ENCODE data around the gene TCF7L1. TPM values are rescaled to one million over a fixed set of nuclear protein-coding genes. Genes with fewer than 3 reads are reported as not detected.
A peak's percentile ranks its signal among the peaks of the same experiment; 100 is the strongest.

TCF7L1 gene
- total RNA-seq, 1 donor from 2014 or later = 4.2 TPM

- DNase-seq (ENCODE audit: low read depth in 2 of 2) = no peak
Measured at GRCh38 chr2:85251070-85251616, 118.0 kb downstream of the TCF7L1 start.

DNA sequence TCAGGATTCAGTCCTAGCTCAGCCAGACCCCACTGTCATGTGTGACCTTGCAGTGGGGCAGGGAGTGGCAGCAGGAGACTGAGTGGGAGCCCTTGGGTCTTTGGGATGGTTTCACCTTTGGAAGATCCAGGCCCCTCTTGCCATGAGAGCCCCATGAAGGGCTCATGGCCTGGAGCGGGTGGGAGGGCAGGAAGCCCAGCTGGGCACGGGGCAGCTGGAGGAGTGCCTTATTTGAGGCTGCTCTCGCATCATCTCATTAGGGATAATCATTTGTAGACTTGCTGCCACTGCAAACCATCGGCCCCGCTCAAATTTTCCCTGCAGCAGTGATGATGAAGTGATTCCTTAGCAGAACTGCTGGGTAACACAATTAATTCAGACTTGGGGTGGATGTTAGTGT is 120.7 kb downstream of the TCF7L1 start:
- no peak for DNase-seq (ENCODE audit: low read depth in 2 of 2)

DNA sequence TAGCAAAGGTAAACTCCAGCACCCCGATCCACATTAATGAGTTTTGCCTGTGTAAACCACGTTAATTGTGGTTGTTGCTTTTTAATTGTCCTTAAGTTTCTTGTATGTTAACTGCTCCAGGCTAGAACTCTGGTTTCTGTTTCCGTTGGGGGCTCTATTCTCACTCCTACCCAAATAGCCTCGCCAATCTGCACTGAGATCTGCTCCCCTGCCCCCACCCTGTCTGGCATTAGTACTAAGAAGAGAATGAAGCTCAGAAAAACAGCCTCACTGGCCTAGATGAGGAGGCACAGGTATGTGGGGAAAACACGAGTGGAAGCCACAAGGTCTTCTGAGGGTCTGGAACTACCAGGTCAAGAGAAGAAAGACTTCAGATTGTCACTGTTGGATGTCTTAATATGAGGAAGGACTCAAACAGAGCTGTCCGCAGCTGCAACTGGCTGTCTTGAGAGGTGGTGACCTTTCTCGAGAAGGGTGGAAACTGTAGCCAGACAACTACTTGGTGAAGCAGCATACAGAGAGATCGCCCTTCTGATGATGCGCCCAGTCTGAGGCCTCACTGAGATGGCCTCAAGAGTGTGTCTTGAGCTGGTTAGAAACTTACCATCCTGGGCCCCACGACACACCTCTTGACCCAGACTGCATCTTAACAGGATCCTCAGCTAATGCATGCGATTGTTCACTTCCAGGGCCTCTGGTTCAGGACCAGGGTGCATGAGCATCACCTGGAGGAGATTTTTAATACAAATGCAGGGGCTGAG is 121.5 kb downstream of the TCF7L1 start:
- no peak for DNase-seq (ENCODE audit: low read depth in 2 of 2)

DNA sequence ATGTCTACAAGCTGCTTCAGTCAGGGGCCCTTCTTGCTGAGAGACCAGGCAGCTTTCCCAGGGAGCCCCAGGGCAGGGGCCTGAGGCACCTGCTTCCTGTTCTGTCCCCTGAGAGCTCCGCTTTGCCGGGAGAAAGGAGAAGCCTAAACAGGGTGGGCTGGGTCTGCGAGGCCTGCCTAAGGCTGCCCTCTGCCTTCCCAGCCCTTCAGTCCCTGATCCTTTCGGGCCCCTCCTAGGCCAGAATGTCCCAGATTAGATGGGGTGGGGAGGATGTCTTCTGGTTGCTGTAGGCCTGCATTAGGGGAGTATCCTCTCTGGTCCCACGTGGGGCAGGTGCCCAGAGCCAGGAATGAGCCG is 122.2 kb downstream of the TCF7L1 start:
- no peak for DNase-seq (ENCODE audit: low read depth in 2 of 2)

GRCh38 chr2:85255813-85256594 is 122.8 kb downstream of the TCF7L1 start:
- DNase-seq (ENCODE audit: low read depth in 2 of 2) = peak in 1 of 2 donors; percentile 32

- peak; percentile 77 to 90 for DNase-seq (ENCODE audit: low read depth in 2 of 2)
Measured at GRCh38 chr2:85257359-85257969, 124.3 kb downstream of the TCF7L1 start.

DNA sequence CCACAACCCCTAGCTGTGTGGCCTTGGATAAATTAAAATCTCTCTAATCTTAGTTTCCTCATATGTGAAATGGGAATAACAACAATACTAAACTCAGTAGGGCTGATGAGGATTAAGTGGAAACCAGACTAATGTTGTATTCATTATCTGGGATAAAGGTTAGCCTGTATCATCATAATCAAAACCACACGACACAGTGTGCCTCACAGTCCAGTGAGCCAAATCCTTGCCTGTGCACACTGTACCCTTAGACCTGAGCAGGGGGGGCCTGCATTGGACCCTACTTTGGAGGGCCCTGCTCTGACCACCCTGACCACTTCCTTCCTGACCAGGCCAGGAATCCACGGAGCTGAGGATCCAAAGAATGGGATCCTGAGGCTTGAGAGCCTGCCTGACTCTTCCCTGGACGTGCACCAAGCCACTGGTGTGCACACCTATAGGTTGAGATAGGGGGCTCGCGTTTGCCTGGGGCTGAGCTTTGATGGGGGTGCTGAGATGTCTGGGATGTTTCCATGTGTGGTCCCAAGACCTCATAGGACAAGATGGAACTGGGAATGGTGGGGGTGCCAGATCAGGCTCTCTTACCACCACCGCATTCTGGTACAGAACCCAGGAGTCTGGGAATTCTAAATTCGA is 124.9 kb downstream of the TCF7L1 start:
- DNase-seq (ENCODE audit: low read depth in 2 of 2) = no peak

DNA sequence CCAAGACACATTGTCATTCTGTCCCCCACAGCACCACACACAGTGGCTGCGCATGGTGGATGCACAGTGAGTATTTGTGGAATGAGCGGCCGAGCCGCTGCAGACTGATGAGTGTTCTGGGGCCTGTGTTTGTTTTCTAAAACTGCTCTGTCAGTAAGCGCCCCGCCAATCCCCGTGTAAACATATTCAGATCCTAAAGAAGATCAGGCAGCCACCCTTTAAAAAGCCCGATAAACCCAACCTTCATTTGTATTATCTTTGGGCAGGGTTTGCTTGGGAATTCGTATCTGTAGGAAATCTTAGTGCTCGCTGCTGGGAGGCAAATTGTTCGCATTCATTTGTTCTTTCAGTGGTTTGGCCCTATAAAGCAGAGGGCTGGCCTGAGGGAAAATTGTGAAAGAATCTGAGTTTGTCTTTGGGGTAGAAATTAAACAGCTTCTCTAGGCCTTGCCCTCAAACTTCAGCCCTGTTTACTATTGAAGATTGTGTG is 126.0 kb downstream of the TCF7L1 start:
- DNase-seq (ENCODE audit: low read depth in 2 of 2) = no peak

DNA sequence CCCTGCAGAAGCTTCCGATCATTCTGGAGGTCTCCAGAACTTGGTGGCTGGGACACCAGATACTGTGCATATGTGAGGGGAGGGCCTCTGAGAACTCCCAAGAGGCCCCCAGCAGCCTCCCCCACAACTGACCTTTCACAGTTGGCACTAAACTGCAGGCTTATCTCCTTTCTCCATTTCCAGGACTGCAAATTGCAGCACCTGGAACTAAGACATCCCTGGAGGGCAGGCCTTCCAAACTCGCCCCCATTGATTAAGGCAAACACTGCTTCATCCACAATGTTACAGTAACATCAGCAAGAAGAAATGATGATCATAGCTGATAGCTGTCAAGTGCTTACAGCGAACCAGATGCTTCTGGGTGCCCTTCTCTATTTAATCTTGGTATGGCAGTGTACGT is 126.7 kb downstream of the TCF7L1 start:
- DNase-seq (ENCODE audit: low read depth in 2 of 2) = no peak

GRCh38 chr2:85263591-85263990 is 130.4 kb downstream of the TCF7L1 start:
- DNase-seq (ENCODE audit: low read depth in 2 of 2) = no peak

- DNase-seq (ENCODE audit: low read depth in 2 of 2) = peak; percentile 53 to 69
Measured at GRCh38 chr2:85264471-85264870, 131.3 kb downstream of the TCF7L1 start.

DNA sequence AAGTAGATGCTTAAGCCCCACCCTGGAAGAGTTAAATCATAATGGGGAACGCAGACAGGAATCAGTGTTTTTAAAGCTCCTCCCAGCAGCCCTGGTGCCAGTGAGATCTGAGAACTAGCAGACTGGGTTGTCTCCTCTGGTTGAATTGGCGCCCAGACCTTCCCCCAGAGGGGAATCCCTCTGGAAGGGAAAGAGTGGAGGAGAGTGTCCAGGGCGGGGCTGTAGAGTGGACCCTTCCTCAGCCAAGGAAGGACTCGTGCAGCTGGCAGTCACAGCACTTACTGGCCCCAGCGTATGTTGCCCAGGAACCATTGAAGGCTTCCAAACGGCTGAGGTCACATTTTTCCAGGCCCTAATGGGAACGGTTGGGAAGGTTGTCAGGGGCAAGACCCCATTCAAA is 132.1 kb downstream of the TCF7L1 start:
- DNase-seq (ENCODE audit: low read depth in 2 of 2) = peak in 1 of 2 donors; percentile 18

DNA sequence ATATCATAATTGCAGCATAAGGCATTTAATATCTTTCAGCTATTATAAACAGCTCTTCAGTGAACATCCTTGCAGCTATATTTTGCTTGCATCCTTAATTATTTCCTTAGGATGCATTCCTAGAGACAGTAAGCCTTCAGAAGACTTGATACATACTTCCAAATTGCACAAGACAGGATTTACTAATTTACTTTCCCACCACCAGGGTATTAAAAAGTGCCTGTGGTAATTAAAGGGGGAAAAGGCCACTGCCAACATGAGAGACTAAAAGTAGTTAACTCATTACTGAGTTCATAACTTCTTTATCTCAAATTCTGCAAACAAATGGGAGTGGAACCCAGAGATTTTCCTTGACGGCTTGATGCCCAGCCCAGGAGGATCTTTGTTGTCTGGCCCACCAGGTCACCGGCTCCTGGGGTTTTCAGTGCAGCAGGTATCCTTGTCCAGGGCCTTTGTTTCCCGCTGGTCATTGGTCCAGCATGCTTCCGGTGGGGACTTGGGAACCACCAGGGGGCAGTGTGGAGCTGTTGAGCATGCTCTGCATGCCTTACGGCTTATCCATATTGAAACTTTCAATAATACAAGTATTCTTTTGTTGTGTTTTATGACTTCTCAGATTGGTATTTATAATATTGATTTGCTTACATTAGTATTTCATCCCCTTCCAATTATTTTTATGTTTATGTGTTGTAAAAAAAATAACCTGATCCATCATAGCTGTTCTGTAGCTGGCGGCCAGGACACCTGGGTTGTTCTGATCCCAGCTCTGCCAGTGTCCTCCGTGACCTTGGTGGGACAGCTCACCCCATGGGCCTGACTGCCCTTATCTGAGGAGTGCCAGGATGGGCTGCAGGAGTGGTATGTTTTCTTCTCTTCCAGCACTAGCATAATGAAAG is 133.2 kb downstream of the TCF7L1 start:
- DNase-seq (ENCODE audit: low read depth in 2 of 2) = peak; percentile 47 to 60

DNA sequence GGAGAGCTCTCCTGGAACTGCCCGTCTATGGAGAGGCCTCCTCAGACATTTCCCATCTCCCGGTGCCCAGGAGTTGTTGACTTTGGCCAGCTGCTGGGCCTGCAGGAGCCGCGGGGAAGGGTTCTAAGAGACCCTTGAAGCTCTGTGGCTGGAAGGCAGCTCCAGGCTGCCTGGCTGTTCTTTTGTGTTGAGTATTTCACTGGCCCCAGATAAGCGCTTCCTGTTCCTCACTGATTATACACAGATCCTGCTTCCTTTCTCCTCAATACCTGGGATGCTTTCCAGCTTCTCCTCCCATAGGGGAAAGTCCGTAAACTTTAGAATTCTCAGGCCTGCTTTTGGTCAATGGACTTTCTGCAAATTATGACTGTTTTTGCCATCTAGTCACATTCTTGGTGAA is 136.8 kb downstream of the TCF7L1 start:
- peak in 1 of 2 donors; percentile 76 for DNase-seq (ENCODE audit: low read depth in 2 of 2)

- DNase-seq (ENCODE audit: low read depth in 2 of 2) = no peak
Measured at GRCh38 chr2:85272357-85272756, 139.2 kb downstream of the TCF7L1 start.

- DNase-seq (ENCODE audit: low read depth in 2 of 2) = peak in 1 of 2 donors; percentile 75
Measured at GRCh38 chr2:85273738-85274731, 140.8 kb downstream of the TCF7L1 start.

DNA sequence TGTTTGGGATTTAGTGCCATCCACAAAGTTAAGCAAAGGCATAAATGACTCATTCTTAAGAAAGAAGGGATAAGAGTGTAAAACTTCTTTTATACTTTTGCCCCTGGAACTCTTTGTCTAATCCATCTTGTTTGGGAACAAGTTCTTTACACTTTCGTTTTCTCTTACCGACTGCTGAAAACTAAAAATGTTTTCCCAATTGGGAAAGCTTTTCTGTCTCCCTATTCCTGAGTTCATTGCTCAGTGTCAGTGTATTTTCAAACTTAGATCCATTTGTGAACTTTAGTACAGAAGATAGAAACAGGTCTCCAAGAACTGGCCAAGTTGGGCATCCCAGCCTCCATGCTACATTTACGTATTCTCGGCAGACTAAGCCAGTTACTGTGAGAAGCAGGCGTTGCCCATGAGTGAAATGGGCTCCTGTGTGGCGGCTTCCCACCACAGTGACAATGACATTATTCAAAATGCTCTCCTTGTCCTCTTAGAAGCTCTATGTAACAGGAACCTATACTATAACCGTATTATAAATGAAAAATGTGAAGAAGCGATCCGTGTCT is 142.9 kb downstream of the TCF7L1 start:
- no peak for DNase-seq (ENCODE audit: low read depth in 2 of 2)

- DNase-seq (ENCODE audit: low read depth in 2 of 2) = no peak
Measured at GRCh38 chr2:85276571-85277118, 143.5 kb downstream of the TCF7L1 start.

All from dermis microvascular lymphatic vessel endothelial cell (primary cell).